ENCODE measurements around the gene TRPV4. TPM values are rescaled to one million over a fixed set of nuclear protein-coding genes. Genes with fewer than 3 reads are reported as not detected.

The TRPV4 gene
- total and polyA plus RNA-seq, 9 of the 15 experiments (the other 6 are each of a cell fraction or from before 2014, with no cell fraction given): 0.13 TPM; not detected in 8

DNA sequence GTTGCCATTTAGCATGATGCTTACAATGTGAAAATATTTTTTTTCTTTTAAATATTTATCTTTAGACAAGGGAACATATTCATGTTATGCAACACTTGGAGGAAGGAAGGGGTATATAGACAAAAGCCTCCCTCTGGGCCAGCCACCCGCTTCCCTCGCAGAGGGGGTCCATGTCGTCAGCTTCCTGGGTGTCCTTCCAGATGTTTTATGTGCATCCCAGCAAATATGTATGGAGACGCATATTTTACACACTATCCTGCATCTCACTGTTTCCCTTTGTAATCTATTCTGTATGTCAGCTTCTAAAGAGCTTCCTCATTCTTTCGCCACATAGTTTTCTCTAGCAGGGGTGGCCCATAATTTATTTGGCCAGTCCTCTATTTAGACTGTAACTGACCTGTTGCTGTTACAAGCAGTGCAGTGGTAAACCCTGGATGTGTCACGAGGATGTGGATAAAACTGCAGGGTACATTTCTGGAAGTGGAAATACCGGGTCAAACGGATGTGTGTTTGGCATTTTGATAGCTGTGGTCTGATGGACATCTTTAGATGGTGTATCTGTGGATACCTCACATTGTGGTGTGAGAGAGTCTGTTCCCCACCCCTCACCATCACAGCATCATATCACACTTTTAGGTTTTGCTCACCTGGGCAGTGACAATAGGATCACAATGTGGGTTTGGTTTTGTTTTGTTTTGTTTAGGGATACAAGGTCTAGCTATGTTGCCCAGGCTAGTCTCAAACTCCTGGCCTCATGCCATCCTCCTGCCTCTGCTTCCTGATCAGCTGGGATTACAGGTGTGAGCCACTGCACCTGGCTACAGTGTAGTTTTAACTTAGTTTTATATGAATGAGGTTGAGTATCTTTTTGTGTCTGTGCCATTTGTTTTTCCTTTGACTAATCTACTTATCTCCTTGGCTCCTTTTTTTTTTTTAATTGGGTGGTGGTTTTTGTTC lies 87.9 kb downstream of the TRPV4 start:
- CTCF ChIA-PET (ENCODE audit: low intra/inter-chr PET ratio): interaction anchor here (0.6 kb wide), 1 partner anchor 15 kb away, joined by 3 read pairs; no protein-coding TSS in a partner anchor
- H3K4me2 ChIP-seq (ENCODE audit: insufficient read depth, low read length): no peak overlapping the region
- H3K79me2 ChIP-seq (ENCODE audit: control insufficient read depth, insufficient read depth, low read length): no peaks in the 10 kb centered on the region
- 0 out of 5 replicates have a peak, but pooled peaks cover 0 to 7% of the 10 kb centered on the region in 2 experiments for H3K4me1 ChIP-seq (replicated peaks in 1 of 2; ENCODE audit: control insufficient read depth in 2 of 2, insufficient read depth in 2 of 2, low read length in 2 of 2)
- no TSS peak for BruUV-seq (replicated peaks)
- peaks cover 13% of the 10 kb centered on the region; the same call in 1 of the 2 replicates for H4K20me1 ChIP-seq (replicated peaks; ENCODE audit: control insufficient read depth, insufficient read depth, low read length)
- in situ Hi-C loops (cut with MboI) (no loop called here), intact Hi-C loops (cut with micrococcal nuclease) (no loop called here)
- WGBS (ENCODE audit: insufficient coverage, low coverage, missing lambda C conversion rate): 2% methylated on average over 8 of the region's 8 CpGs
- no peaks in the 10 kb centered on the region for H3K9me3 ChIP-seq (replicated peaks; ENCODE audit: control insufficient read depth, insufficient read depth, low read depth, low read length)
- no peaks in the 10 kb centered on the region for H3K36me3 ChIP-seq (ENCODE audit: control insufficient read depth, insufficient read depth, low read length)
- POLR2A ChIA-PET: interaction anchor here (0.6 to 1.6 kb wide), 3 partner anchors 18 to 560 kb away, joined by 3 read pairs; no protein-coding TSS in a partner anchor
- H3K27ac ChIP-seq (ENCODE audit: extremely low read depth, low read depth, low read length): no peak overlapping the region
- H3K9ac ChIP-seq (ENCODE audit: insufficient read depth in 1 of 2, low read depth in 2 of 2, low read length in 2 of 2): no peak overlapping the region
- DNase-seq (ENCODE audit: extremely low read depth in 1 of 4, low spot score in 3 of 4) (no peak), ATAC-seq (no peak), FAIRE-seq (no peak)
- no peak overlapping the region for H3K4me3 ChIP-seq
- H3K27me3 ChIP-seq (ENCODE audit: control insufficient read depth in 2 of 2, insufficient read depth in 2 of 2, low read length in 2 of 2): peaks cover 8 to 39% of the 10 kb centered on the region in 2 experiments; a peak in 4 of 5 replicates
- H2AFZ ChIP-seq (ENCODE audit: low read depth, low read length): no peak overlapping the region
- no peaks in the 10 kb centered on the region for H3K9me1 ChIP-seq (ENCODE audit: control insufficient read depth, insufficient read depth, low read length)
- TF ChIP-seq ZNF197 (CRISPR knock-in tag; IDR thresholded peaks at IDR 0.05; ENCODE audit: low read depth) (no peak), ZNF263 (CRISPR knock-in tag; IDR thresholded peaks at IDR 0.05; ENCODE audit: borderline replicate concordance) (no peak), ZKSCAN1 (IDR thresholded peaks at IDR 0.05; ENCODE audit: low read depth, low read length) (no peak), ZNF253 (CRISPR knock-in tag; conservative IDR thresholded peaks at IDR 0.05) (no peak), ELF4 (CRISPR knock-in tag; IDR thresholded peaks at IDR 0.05) (no peak), PPARD (CRISPR knock-in tag; IDR thresholded peaks at IDR 0.05) (no peak), CCAR2 (IDR thresholded peaks at IDR 0.05; ENCODE audit: low read depth, low read length) (no peak), ZEB2 (IDR thresholded peaks at IDR 0.05) (no peak), STAG1 (CRISPR knock-in tag; IDR thresholded peaks at IDR 0.05; ENCODE audit: borderline replicate concordance) (no peak)
- TF ChIP-seq, protein P1, sequence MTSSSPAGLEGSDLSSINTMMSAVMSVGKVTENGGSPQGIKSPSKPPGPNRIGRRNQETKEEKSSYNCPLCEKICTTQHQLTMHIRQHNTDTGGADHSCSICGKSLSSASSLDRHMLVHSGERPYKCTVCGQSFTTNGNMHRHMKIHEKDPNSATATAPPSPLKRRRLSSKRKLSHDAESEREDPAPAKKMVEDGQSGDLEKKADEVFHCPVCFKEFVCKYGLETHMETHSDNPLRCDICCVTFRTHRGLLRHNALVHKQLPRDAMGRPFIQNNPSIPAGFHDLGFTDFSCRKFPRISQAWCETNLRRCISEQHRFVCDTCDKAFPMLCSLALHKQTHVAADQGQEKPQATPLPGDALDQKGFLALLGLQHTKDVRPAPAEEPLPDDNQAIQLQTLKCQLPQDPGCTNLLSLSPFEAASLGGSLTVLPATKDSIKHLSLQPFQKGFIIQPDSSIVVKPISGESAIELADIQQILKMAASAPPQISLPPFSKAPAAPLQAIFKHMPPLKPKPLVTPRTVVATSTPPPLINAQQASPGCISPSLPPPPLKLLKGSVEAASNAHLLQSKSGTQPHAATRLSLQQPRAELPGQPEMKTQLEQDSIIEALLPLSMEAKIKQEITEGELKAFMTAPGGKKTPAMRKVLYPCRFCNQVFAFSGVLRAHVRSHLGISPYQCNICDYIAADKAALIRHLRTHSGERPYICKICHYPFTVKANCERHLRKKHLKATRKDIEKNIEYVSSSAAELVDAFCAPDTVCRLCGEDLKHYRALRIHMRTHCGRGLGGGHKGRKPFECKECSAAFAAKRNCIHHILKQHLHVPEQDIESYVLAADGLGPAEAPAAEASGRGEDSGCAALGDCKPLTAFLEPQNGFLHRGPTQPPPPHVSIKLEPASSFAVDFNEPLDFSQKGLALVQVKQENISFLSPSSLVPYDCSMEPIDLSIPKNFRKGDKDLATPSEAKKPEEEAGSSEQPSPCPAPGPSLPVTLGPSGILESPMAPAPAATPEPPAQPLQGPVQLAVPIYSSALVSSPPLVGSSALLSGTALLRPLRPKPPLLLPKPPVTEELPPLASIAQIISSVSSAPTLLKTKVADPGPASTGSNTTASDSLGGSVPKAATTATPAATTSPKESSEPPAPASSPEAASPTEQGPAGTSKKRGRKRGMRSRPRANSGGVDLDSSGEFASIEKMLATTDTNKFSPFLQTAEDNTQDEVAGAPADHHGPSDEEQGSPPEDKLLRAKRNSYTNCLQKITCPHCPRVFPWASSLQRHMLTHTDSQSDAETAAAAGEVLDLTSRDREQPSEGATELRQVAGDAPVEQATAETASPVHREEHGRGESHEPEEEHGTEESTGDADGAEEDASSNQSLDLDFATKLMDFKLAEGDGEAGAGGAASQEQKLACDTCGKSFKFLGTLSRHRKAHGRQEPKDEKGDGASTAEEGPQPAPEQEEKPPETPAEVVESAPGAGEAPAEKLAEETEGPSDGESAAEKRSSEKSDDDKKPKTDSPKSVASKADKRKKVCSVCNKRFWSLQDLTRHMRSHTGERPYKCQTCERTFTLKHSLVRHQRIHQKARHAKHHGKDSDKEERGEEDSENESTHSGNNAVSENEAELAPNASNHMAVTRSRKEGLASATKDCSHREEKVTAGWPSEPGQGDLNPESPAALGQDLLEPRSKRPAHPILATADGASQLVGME (CRISPR knock-in tag; IDR thresholded peaks at IDR 0.05): no peak
- TF ChIP-seq, protein P2, sequence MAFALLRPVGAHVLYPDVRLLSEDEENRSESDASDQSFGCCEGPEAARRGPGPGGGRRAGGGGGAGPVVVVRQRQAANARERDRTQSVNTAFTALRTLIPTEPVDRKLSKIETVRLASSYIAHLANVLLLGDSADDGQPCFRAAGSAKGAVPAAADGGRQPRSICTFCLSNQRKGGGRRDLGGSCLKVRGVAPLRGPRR (CRISPR knock-in tag; IDR thresholded peaks at IDR 0.05): no peak
- TF ChIP-seq, protein P3, sequence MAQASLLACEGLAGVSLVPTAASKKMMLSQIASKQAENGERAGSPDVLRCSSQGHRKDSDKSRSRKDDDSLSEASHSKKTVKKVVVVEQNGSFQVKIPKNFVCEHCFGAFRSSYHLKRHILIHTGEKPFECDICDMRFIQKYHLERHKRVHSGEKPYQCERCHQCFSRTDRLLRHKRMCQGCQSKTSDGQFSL (CRISPR knock-in tag; IDR thresholded peaks at IDR 0.05): no peak
- TF ChIP-seq, protein P3 (tag; IDR thresholded peaks at IDR 0.05): no peak
